ENCODE results near the gene RPS5.

The RPS5 gene

DNA sequence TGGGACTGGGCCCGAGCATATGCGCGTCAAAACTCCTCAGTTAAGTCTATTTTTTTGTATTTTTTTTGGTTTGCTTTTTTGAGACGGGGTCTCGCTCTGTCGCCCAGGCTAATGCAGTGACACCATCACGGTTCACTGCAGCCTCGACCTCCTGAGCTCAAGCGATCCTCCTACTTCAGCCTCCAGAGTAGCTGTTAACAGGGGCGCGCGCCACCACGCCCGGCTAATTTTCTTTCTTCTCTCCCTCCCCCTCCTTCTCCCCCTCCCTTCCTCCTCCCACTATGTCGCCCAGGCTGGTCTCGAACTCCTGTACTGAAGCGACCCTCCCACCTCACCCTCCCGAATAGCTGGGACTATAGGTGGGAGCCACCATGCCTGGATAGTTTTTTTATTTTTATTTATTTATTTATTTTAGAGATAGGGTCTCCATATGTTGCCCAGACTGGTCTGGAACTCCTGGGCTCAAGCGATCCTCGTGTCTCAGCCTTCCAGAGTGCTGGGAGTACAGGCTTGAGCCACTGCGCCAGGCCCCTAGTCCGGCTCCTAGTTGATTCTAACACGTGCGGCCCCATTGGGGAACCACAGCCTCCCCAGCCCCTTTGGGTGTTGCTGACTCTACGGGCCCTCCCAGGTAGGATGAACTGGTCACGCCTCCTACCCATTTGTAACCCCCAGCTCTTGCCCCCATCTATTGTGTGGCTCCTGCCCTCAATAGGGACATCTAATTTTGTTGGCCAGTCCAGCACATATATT lies 5.4 kb upstream of the RPS5 start:
- FAIRE-seq (no peak), DNase-seq (ENCODE audit: insufficient read length, low spot score) (no peak)

DNA sequence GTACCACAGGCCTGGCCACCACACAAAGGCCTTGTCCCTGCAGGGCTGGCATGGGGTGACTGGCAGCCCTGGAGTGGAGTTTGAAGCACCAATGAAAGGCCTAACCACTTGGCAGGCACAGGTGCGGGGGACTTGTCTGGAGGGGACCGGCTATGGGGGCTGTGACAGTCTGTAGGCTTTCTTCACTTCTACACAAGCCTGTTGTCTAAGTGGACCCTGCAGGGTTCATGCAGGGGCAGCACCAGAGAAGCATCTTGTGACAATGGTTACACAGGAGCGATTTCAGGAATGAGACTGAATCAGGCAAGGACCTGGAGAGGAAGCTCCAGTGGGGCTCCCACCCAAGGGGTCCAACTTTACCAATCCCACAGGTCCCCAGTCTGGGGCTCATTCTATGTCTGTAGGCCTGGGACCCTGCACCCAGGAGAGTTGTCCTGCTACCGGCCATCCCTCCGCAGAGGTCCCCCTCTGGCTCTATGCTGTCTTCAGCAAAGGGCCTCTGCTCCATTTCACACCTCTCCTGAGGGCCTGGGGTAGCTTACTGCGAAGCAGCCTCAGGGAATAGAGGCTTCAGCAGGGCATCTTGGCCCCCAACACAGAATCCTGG lies 4.0 kb upstream of the RPS5 start:
- DNase-seq (ENCODE audit: insufficient read length, low spot score) (no peak), FAIRE-seq (no peak)

DNA sequence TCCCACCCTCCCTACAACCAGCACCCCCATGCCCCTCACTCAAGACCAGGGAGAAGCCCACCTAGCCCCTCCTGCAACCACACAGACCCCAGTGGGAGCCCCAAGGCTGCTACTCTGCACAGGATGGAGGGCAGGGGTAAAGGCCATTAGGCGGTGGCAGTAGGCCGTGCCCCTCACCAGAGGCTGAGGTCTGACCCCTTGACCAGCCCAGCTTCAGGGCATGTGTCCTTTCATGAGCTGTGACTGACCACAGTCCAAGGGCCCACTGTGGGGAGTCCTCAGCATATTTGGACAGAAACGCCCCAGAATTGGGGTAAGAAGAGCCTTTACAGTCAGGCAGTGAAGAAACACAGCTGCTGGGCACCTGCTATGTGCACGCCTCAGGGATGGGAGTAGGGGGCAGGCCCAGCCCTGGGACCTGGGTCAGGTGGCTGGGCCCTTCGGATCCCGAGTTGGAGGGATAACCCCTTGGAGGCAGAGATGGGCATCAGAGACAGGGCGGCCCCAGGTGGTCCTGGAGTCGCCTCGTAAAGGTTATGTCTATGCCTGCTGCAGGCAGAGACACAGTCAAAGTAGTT lies 1.7 kb upstream of the RPS5 start:
- DNase-seq (ENCODE audit: insufficient read length, low spot score) (no peak), FAIRE-seq (no peak)

DNA sequence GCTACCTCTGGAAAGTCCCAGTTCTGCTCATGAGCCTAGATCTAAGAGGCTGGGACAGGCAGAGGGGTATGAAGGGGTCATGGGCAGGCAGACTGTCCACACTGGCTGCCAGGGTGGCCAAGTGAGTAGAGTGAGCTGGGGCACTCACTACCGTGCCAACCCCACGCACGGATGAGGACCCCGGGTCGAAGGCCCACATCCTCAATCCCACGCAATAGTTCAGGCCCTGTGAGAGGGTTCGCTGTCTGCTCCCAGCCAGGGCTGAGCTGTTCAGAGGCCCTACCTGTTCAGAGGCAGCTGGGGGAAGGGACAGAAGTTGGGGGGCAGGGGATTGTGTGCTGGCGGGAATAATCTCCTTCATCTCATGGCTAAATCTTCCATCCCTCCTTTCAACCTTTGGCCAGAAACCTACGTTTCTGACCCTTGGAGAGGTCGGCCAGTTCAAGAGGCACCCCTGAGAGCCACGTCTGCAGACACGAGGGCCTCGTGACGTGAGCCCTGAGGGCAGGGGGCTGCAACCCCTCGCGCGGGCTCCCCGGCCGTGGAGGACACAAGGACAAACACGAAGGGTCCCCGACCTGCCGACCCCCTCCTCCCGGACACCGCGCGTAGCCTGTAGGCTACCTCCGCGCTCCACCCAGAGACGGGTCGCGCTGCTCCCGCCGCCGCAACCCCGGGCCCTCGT lies 1.0 kb upstream of the RPS5 start:
- DNase-seq (ENCODE audit: insufficient read length, low spot score) (no peak), FAIRE-seq (no peak)

DNA sequence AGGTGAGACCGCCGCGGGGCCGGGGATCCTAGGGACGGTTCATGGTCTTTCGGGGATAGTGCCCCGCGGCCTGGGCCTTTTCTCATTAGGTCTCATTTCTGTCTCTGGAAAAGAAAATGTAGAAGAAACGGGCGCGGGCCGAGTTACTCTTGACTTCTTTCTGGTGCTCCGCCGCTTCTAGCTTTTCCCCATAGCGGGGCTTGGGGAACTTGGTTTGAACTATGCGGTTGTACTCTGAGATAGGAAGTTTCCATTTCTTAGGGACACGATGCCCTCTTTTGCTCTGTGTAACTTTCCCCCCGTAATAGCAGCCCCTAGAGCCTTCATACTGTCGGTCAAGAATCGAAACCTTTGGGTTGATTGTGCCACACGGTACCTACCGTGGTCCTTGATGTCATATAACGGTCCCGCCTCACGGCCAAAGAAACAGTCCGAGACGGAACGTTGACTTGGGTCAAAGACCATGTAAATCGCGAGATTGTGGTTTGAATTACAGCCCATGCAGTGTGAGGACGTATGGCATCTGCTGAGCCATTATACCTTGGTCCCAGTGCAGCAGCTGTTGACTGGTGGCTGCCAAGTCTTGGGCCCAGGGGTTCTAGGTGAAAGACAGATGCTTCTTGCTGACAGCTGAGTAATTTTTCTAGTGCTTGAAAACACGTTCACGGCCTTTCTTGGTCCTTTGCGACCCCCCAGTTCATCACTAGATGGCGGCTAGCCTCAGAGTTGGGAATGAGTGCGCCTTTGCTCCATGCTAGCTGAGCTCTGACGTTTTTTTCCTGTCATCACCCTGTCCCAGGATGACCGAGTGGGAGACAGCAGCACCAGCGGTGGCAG lies 487 bp downstream of the RPS5 start:
- DNase-seq (ENCODE audit: insufficient read length, low spot score) (no peak), FAIRE-seq (no peak)

DNA sequence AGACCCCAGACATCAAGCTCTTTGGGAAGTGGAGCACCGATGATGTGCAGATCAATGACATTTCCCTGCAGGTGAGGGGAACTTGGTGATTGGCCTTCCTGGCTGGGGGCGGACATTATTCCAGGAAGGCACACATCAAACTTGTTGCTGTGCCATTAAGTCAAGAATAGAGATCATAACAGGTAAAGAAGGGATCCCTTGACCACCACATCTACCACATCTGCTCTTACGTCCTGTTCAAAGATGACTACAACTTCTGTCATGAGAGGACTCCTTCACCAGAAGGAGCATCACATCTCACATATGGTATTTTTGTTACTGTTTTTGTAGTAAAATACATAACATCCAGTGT lies 1.1 kb downstream of the RPS5 start:
- FAIRE-seq = no peak
- DNase-seq (ENCODE audit: insufficient read length, low spot score) = no peak

DNA sequence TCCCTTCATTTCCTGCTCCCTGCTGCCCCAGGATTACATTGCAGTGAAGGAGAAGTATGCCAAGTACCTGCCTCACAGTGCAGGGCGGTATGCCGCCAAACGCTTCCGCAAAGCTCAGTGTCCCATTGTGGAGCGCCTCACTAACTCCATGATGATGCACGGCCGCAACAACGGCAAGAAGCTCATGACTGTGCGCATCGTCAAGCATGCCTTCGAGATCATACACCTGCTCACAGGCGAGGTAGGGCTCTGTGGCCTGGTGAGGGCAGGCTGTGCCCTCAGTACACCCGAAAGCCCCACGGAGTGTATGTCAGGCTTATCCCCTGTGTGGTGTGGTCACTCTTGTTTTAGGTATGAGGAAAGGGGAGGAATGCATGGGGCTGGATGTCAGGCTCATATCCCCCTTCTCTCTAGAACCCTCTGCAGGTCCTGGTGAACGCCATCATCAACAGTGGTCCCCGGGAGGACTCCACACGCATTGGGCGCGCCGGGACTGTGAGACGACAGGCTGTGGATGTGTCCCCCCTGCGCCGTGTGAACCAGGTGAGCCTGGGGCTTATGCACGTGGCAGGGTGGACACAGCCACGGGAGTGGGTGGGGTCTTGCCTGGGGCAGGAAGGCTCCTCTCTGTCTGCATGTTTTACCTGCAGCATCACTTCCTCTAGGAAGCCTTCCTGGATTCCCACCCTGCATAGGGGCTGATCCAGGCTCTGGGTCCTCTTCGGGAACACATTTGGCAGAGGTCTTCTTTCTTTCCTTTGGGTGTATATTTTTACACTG lies 6.1 kb downstream of the RPS5 start:
- FAIRE-seq (no peak), DNase-seq (ENCODE audit: insufficient read length, low spot score) (no peak)

DNA sequence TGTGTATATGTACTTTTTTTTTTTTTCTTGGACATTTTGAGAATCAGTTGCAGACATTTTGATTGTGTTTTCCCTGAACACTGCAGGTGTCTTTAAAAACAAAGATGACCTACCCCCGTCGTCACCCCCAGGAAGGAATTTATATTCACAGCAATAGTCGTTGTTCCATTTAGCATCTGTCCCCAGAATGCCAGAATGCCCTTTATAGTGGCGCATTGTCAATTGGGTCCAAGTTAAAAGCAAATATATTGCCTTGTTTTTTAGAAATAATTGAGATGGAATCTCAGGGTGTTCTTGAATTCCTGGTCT lies 6.6 kb downstream of the RPS5 start:
- DNase-seq (ENCODE audit: insufficient read length, low spot score) (no peak), FAIRE-seq (no peak)

DNA sequence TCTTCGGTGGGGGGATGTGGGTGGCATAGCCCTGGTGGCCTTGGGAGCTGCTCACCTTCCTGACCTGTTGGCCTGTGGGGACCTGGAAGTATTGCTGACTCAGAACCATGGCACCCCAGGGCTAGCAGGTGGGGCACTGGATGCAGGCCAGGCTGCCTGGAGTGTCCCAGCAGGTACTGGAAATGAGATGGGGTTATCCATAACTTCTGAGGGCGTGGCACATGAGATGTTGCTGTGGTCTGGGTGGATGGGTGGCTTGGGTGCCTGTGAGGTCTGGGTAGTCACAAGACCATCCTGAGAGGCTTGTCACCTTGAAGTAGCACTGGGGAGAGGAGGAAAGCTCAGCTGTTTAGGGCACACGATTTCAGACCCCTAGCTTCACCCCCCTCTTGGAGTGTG lies 7.8 kb downstream of the RPS5 start:
- FAIRE-seq (no peak), DNase-seq (ENCODE audit: insufficient read length, low spot score) (no peak)

DNA sequence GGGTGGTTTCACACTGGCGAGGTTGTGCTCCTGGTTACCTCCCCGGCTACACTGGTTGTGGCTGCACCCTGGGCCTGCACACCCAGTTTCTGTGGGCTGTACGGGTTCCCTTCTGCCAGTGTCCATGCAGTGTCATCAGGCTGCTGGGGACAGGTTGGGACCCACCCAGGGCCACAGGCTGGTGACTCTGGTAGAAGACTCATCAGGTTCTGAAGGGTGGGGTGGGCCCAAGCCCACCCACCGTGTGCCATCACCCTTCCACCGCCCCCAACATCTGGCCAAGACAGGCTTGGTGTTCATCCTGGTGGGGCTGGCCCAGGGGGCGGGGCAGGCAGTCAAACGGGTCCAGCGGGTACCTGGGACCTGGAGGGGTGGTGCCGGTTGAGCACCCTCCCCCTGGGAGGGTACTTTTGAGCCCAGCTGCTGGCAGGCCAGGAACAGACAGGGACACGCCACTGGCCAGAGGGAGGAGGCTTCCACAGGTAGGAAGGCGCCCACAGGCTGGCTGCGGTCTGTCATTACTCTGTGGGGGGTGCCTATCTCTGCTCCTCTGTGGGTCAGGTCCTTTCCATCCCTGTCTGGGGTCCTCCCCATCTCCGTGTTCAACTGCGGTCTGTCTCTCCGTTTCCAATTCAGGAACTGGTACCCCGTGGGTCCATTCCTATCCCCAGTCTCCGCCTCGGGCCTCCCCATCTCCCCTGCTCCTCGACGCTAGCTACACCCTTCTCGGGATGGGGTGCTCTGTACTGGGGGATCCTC lies 8.3 kb downstream of the RPS5 start, which contains the start of gene RNF225:
TSS of gene RNF225 (plus strand) at position 437 of the 759 bp plus-strand sequence. CDS start 434 bp downstream, outside the sequence.
- no peak for FAIRE-seq
- DNase-seq (ENCODE audit: insufficient read length, low spot score) = no peak

DNA sequence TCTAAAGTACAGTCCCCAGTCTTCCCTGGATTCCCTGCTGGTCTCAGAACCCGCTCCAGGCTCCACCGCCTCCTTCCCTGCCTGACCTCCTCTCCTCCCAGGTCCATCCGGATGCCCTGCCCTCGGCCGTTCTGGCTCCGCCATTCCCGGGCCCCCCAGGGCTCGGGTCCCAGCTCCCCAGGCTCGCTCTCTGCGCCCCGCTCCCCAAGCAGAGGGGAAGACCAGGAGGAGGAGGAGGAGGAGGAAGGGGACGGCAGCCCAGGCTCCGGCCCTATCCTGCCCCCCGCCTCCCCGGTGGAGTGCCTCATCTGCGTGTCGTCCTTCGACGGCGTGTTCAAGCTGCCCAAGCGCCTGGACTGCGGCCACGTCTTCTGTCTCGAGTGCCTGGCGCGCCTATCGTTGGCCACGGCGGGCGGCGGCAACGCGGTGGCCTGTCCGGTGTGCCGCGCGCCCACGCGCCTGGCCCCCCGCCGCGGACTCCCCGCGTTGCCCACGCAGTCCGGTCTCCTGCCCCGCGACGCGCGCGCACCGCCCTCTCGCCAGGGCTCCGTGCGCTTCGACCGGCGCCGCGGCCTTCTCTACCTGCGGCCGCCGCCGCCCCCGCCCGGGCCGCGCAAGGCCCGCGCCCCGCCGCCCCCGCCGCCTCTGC lies 9.0 kb downstream of the RPS5 start:
- DNase-seq (ENCODE audit: insufficient read length, low spot score) = no peak

DNA sequence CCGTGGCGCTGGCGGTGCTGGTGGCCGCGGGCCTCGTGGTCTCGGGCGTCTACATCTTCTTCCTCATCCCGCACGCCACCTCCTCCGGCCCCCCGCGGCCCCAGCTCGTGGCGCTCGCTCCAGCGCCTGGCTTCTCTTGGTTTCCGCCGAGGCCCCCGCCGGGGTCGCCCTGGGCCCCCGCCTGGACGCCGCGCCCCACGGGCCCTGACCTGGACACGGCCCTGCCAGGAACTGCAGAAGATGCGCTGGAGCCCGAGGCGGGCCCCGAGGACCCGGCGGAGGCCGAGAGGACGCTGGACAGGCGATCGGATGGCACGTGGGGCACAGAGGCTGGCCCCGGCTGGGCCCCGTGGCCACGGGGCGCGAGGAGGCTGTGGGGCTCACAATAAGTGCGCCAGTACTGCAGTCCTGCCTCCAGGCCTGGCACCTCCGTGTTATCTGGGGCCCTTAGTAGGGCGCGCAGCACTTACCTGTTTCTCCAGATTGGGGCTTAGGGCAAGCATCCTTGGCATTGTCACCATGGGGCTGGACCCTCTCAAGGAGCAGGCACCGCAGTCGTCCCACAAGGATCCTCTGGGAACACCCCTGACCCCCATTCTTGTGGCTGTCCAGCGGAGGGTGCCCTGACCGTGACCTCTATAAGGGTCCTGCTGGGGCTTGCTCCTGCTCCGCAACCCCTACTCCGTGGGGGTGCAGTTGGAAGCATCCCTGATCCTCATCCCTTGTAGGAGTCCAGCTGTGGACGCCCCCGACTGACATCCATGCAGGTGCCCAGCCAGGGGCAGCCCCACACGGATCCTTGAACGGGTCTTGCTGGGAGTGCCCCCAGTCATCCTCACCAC lies 9.8 kb downstream of the RPS5 start:
- FAIRE-seq = no peak
- no peak for DNase-seq (ENCODE audit: insufficient read length, low spot score)

More for the DNA sequence above, 9.0 kb downstream of the RPS5 start:
- FAIRE-seq = no peak

DNA sequence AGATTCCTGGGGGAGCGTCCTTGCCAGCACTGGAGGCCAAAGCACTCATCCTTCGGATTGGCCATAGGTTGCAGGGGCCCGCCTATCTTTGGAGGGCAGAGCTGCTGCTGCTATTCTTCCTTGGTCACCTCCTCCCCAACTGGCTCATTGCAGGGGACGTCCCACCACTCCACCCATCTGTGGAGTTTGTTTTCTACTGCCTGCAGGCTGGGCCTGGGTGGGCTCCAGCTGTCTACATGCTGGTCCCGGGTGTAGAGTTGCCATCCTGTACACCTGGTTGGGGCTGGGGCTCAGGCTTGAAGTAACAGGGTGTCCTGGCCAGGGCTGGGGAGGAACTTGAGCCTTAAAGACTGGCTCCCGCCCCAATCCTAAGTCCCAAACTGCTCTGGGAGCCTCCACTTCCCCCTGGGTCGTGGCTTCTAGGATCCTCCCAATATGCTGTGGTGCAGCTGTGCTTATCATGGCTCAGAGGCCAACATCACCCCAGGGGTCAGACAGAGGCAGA lies 10.5 kb downstream of the RPS5 start:
- FAIRE-seq (no peak), DNase-seq (ENCODE audit: insufficient read length, low spot score) (no peak)

DNA sequence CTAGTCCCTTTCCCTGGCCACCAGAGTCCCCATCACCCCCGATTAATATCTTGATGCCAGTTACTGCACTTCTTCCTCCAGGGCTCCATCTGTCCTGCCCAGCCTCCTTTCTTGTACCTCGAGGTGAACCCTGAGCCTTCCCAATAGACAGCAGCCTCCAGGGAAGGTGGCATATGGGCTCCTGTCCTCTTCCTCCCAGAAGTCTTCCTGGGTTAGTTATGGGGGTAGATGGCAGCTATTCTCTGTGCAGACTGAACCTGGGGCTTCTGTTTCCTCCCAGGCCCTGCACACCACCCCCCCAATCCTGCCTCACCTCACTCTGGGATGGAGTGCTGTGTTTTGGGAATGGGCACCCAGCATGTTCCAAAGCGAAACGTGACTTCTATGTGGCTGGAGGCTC lies 11.0 kb downstream of the RPS5 start:
- FAIRE-seq (no peak), DNase-seq (ENCODE audit: insufficient read length, low spot score) (no peak)

DNA sequence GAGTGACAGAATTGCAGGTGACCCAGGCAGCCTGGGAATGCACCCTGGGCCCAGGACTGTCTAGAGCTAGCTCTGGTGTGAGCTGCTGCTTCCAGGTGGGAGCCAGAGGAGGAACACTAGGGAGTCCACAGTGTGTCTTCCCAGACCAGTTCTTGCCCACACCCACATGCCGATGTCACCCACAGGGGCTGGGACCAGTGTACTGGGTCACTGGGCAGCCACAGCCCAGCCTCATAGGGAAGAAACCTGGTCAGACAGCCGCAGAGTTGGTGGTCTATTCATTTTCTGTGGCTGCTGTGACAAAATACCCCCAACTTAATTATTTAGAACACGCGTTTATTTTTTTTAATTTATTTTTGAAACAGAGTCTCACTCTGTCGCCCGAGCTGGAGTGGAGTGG lies 11.5 kb downstream of the RPS5 start:
- no peak for FAIRE-seq
- no peak for DNase-seq (ENCODE audit: insufficient read length, low spot score)

DNA sequence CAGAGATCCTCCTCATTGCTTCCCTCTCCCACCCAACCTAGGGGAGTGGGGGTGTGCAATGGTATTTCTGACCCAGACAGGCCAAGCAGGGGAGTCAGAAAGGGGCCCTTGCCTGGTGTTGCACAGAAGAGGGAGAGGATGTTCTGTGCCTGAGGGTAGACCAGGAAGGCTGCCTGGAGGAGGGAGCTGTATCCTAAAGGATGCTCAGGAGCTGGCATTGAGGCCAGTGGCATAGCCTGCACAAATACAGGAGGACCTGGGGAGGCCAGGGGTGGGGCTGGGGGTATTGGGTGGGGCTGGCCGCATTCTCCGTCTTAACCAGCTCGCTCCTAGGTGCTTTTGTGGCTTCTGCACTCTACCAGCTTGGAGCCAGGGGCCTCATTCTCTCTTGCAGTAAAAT lies 12.8 kb downstream of the RPS5 start:
- FAIRE-seq (no peak), DNase-seq (ENCODE audit: insufficient read length, low spot score) (no peak)

DNA sequence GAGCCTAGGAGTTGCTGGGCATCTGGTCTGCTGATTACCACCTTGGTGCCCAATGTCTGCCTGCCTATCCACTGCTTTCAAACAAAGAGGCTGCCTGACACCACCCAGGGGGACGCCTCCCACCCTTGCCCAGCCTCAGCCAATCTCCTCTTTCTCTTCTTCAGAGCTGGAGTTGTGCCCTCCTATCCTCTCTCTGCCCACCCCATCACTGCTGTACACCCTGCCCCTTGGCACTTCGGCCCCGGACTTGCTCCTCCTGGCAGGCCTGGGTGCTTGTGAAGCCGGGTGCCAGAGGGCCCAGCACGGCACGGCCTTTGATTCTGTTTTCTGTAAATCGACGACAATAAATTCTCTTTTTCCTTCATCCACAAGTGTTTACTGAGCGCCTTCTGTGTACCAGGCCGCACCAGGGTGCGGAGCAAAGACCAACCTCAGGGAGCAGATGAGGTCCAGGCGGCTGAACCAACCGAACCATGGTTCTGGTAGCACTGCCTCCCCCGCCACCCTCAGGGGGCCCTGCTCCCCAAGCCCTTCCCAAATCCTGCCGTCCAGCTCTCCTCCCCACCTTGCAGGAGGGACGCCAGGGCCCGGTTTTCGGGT lies 13.3 kb downstream of the RPS5 start:
- FAIRE-seq = no peak
- DNase-seq (ENCODE audit: insufficient read length, low spot score) = no peak

Measured in HTR-8/SVneo (cell line).